ENCODE data around the gene MAP4. TPM values are rescaled to one million over a fixed set of nuclear protein-coding genes. Genes with fewer than 3 reads are reported as not detected.

MAP4 gene
- polyA plus RNA-seq, 3 donors: 6.2 to 24.1 (median 18.4) TPM

DNA sequence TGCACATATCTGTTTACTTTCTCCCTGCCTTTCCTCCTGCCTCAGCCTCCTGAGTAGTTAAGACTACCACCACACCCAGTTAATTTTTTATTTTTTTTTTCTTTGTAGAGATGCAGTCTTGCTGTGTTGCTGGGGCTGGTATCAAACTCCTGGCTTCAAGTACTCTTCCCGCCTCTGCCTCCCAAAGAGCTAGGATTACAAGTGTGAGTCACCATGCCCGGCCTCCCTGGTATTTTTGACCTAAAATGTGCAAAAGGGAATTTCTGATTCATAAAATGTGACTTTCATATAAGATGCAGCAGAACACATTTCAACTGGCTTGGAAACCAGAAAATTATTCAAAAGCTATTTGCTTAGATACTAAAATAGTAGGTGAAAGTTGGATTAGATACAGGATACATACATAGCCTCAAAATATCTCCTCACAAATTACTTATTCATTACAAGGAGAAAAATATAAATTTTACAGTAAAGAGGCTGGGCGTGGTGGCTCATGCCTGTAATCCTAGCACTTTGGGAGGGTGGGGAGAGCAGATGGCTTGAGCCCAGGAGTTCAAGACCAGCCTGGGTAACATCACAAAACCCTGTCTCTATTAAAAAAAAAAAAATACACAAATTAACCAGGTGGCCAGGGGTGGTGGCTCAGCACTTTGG, 32.0 kb downstream of the MAP4 start:
- H3K27ac ChIP-seq (ENCODE audit: low read depth in 1 of 2, low read length in 2 of 2): no peak overlapping the region
- H3K9ac ChIP-seq (ENCODE audit: insufficient read depth, low read length, poor library complexity, severe bottlenecking): no peak overlapping the region
- H3K27me3 Mint-ChIP-seq (ENCODE audit: low read depth in 3 of 3): no peaks in the 10 kb centered on the region
- intact Hi-C loops (cut with micrococcal nuclease): no loop called here
- peaks cover 11 to 21% of the 10 kb centered on the region in 2 donors for H3K36me3 Mint-ChIP-seq
- no peaks in the 10 kb centered on the region for H3K27me3 ChIP-seq (ENCODE audit: control insufficient read depth in 2 of 2, insufficient read depth in 2 of 2, low read length in 2 of 2)
- TF ChIP-seq, protein P1, sequence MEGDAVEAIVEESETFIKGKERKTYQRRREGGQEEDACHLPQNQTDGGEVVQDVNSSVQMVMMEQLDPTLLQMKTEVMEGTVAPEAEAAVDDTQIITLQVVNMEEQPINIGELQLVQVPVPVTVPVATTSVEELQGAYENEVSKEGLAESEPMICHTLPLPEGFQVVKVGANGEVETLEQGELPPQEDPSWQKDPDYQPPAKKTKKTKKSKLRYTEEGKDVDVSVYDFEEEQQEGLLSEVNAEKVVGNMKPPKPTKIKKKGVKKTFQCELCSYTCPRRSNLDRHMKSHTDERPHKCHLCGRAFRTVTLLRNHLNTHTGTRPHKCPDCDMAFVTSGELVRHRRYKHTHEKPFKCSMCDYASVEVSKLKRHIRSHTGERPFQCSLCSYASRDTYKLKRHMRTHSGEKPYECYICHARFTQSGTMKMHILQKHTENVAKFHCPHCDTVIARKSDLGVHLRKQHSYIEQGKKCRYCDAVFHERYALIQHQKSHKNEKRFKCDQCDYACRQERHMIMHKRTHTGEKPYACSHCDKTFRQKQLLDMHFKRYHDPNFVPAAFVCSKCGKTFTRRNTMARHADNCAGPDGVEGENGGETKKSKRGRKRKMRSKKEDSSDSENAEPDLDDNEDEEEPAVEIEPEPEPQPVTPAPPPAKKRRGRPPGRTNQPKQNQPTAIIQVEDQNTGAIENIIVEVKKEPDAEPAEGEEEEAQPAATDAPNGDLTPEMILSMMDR (IDR thresholded peaks at IDR 0.05): no peak
- no peaks in the 10 kb centered on the region for H3K9me3 ChIP-seq (replicated peaks in 1 of 2; ENCODE audit: control insufficient read depth in 1 of 2, insufficient read depth in 1 of 2, low read length in 2 of 2)
- H2AFZ ChIP-seq (ENCODE audit: insufficient read depth, low read depth, low read length, poor library complexity, severe bottlenecking): no peak overlapping the region
- no peaks in the 10 kb centered on the region for H3K9me3 Mint-ChIP-seq
- no peak for DNase-seq
- no peaks in the 10 kb centered on the region for H4K20me1 ChIP-seq (ENCODE audit: insufficient read depth, low read length)
- H3K36me3 ChIP-seq (replicated peaks in 1 of 2; ENCODE audit: control insufficient read depth in 1 of 2, insufficient read depth in 2 of 2, low read length in 2 of 2): peaks cover 0 to 6% of the 10 kb centered on the region in 2 donors
- no peak overlapping the region for H3K27ac Mint-ChIP-seq
- H3K4me2 ChIP-seq (replicated peaks; ENCODE audit: extremely low read depth, low read length, poor library complexity, severe bottlenecking): no peak overlapping the region
- peaks cover 10% of the 10 kb centered on the region for H3K4me1 Mint-ChIP-seq
- H3K4me1 ChIP-seq (ENCODE audit: control insufficient read depth in 1 of 2, insufficient read depth in 2 of 2, low read length in 2 of 2): peaks cover 6 to 11% of the 10 kb centered on the region in 2 donors
- no peak overlapping the region for H3K4me3 Mint-ChIP-seq
- H3K4me3 ChIP-seq (replicated peaks in 1 of 3; ENCODE audit: low read depth in 2 of 3, low read length in 3 of 3): no peak overlapping the region
- no peaks in the 10 kb centered on the region for H3K79me2 ChIP-seq (ENCODE audit: insufficient read depth, low read length)
- 100% methylated on average over 1 of the region's 3 CpGs for WGBS (ENCODE audit: insufficient coverage)

DNA sequence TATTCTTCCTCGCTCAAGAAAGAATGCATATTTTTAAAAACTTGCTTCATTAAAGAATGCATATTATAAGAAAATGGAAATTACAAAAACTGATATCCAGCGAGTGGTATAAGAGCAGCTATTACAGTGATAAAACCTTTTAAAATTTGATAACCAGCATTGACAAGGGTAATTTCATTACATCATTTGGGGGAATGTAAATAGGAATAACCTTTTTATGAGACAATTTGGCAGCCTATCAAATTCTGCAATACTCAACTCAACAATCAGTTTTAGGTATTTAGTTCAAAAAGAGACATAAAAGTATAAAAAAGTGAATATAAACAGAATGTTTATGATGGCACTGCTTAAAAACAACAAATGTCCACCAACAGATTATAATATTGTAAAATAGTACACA, 35.4 kb downstream of the MAP4 start:
- H3K4me2 ChIP-seq (replicated peaks; ENCODE audit: extremely low read depth, low read length, poor library complexity, severe bottlenecking): no peak overlapping the region
- no peak overlapping the region for H2AFZ ChIP-seq (ENCODE audit: insufficient read depth, low read depth, low read length, poor library complexity, severe bottlenecking)
- H3K9me3 ChIP-seq (replicated peaks in 1 of 2; ENCODE audit: control insufficient read depth in 1 of 2, insufficient read depth in 1 of 2, low read length in 2 of 2): no peaks in the 10 kb centered on the region
- no peak overlapping the region for H3K9ac ChIP-seq (ENCODE audit: insufficient read depth, low read length, poor library complexity, severe bottlenecking)
- no peak overlapping the region for H3K4me3 Mint-ChIP-seq
- no peaks in the 10 kb centered on the region for H3K27me3 ChIP-seq (ENCODE audit: control insufficient read depth in 2 of 2, insufficient read depth in 2 of 2, low read length in 2 of 2)
- H3K36me3 Mint-ChIP-seq: peaks cover 5% of the 10 kb centered on the region in 2 donors
- H4K20me1 ChIP-seq (ENCODE audit: insufficient read depth, low read length): no peaks in the 10 kb centered on the region
- intact Hi-C loops (cut with micrococcal nuclease): no loop called here
- no peak overlapping the region for H3K4me3 ChIP-seq (replicated peaks in 1 of 3; ENCODE audit: low read depth in 2 of 3, low read length in 3 of 3)
- H3K27me3 Mint-ChIP-seq (ENCODE audit: low read depth in 3 of 3): no peaks in the 10 kb centered on the region
- DNase-seq: no peak
- H3K4me1 Mint-ChIP-seq: peaks cover 8% of the 10 kb centered on the region
- H3K9me3 Mint-ChIP-seq: no peaks in the 10 kb centered on the region
- TF ChIP-seq, protein P1 (IDR thresholded peaks at IDR 0.05): no peak
- H3K36me3 ChIP-seq (replicated peaks in 1 of 2; ENCODE audit: control insufficient read depth in 1 of 2, insufficient read depth in 2 of 2, low read length in 2 of 2): peaks cover 2 to 8% of the 10 kb centered on the region in 2 donors
- no peak overlapping the region for H3K27ac ChIP-seq (ENCODE audit: low read depth in 1 of 2, low read length in 2 of 2)
- H3K4me1 ChIP-seq (ENCODE audit: control insufficient read depth in 1 of 2, insufficient read depth in 2 of 2, low read length in 2 of 2): peaks cover 4 to 7% of the 10 kb centered on the region in 2 donors
- no CpG with 5 or more reads among the region's 2 CpGs for WGBS (ENCODE audit: insufficient coverage)
- no peak overlapping the region for H3K27ac Mint-ChIP-seq
- H3K79me2 ChIP-seq (ENCODE audit: insufficient read depth, low read length): no peaks in the 10 kb centered on the region

Measured in CD14-positive monocyte (primary cell).